Esophagus squamous epithelium (tissue), 5 donors: Measurements from ENCODE around the gene DCTN1. TPM values are rescaled to one million over a fixed set of nuclear protein-coding genes. Genes with fewer than 3 reads are reported as not detected.

Source experiments
- DNase-seq: peaks from one replicate; lab custom pipeline; 2025; lab: John Stamatoyannopoulos, UW
- H3K27ac ChIP-seq, 4 donors: fragments of 200-600 bp; sonication (generic); one replicate each; pipeline ENCODE4 v1.5.1; 2016 to 2019; ENCODE audit warnings: mild to moderate bottlenecking in 1 of 4
- H3K27me3 ChIP-seq, 4 donors: fragments of 200-600 bp; sonication (generic); 1 replicate in 3 of 4; 2 replicates in 1 of 4; pipeline versions ENCODE4 v1.5.1 to v1.6.0; 2017 to 2021; ENCODE audit warnings: antibody characterized with exemption in 1 of 4
- H3K36me3 ChIP-seq, 3 donors: fragments of 200-600 bp; sonication (generic); one replicate each; pipeline ENCODE4 v1.5.1; 2016 to 2019
- H3K4me1 ChIP-seq, 3 donors: fragments of 200-600 bp; sonication (generic); one replicate each; pipeline ENCODE4 v1.5.1; 2017 to 2019
- H3K4me3 ChIP-seq, 4 donors: fragments of 200-600 bp; sonication (generic); 1 replicate in 3 of 4; 2 replicates in 1 of 4; pipeline ENCODE4 v1.5.1; 2016 to 2019; ENCODE audit warnings: mild to moderate bottlenecking in 2 of 4, moderate library complexity in 1 of 4
- H3K9me3 ChIP-seq, 3 donors: fragments of 200-600 bp; sonication (generic); one replicate each; pipeline ENCODE4 v1.5.1; 2016 to 2019
- POLR2A ChIP-seq, 4 donors: fragments of 450-650 bp; IDR thresholded peaks; one replicate each; pipeline ENCODE4 v1.6.1; 2017; ENCODE audit warnings: antibody characterized with exemption in 4 of 4, mild to moderate bottlenecking in 4 of 4, moderate library complexity in 3 of 4
- WGBS, 2 donors: methylation state at CpG; one replicate each; pipeline ENCODE4 v1.1.5; 2018; 5-methylcytosine and 5-hydroxymethylcytosine counted together
- intact Hi-C: fragments of 100-400 bp; cut with DNase I; formaldehyde crosslinking; loops from one replicate; pipeline ENCODE4 v1.15.0; 2022
- total RNA-seq, 4 donors: library from RNA; depleted of rRNA; stranded (reverse); fragments of >200 nt; gene quantifications; one replicate each; pipeline ENCODE4 v1.1.0, GENCODE V29; 2016
- TF ChIP-seq, protein P1 (sequence below), 6 experiments: fragments of 450-650 bp in 4 of 6; fragments of 200-600 bp in 2 of 6; sonication (generic) in 2 of 6; IDR thresholded peaks; one replicate each; pipeline ENCODE4 v1.5.1; 2016 to 2019; ENCODE audit warnings: antibody characterized with exemption in 6 of 6, mild to moderate bottlenecking in 4 of 6, moderate library complexity in 4 of 6
- donor health status: DM: yes; HTN: yes; CAD: no.

DCTN1 gene
- total RNA-seq, 4 donors from 2014 or later = 67.1 to 80.1 (median 75.0) TPM

DNA sequence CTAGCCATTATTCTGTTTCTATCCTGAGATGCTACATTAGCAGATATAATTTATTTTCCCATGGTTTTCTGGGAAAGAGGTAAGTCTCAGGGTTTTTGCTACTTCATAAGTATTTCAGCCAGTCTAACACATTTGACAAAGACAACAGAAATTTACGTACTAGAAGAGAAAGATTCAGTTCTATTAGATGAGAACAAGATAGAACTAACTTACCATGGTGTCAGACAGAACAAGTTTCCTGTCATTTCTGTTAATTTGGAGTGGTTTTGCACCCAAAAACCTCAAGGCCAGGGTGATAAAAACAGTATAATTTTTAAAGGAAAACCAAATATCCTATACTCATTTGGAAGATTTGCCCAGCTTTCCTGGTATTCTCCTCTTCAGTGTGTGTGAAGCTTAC is 52.5 kb downstream of the DCTN1 start:
- no peak for DNase-seq
- intact Hi-C loops = no loop called here
- no peaks in the 10 kb centered on the region for H3K4me1 ChIP-seq
- H3K9me3 ChIP-seq = no peaks in the 10 kb centered on the region
- no peak overlapping the region for H3K27ac ChIP-seq
- no peak overlapping the region for H3K4me3 ChIP-seq
- H3K36me3 ChIP-seq = peaks cover 0 to 30% (median 0%) of the 10 kb centered on the region in 3 donors
- TF ChIP-seq, protein P1, sequence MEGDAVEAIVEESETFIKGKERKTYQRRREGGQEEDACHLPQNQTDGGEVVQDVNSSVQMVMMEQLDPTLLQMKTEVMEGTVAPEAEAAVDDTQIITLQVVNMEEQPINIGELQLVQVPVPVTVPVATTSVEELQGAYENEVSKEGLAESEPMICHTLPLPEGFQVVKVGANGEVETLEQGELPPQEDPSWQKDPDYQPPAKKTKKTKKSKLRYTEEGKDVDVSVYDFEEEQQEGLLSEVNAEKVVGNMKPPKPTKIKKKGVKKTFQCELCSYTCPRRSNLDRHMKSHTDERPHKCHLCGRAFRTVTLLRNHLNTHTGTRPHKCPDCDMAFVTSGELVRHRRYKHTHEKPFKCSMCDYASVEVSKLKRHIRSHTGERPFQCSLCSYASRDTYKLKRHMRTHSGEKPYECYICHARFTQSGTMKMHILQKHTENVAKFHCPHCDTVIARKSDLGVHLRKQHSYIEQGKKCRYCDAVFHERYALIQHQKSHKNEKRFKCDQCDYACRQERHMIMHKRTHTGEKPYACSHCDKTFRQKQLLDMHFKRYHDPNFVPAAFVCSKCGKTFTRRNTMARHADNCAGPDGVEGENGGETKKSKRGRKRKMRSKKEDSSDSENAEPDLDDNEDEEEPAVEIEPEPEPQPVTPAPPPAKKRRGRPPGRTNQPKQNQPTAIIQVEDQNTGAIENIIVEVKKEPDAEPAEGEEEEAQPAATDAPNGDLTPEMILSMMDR (IDR thresholded peaks at IDR 0.05) = no peak
- no peak for TF ChIP-seq POLR2A (IDR thresholded peaks at IDR 0.05)
- WGBS, 2 donors = 85 to 90% methylated on average over 1 of the region's 1 CpG
- H3K27me3 ChIP-seq = no peaks in the 10 kb centered on the region

DNA sequence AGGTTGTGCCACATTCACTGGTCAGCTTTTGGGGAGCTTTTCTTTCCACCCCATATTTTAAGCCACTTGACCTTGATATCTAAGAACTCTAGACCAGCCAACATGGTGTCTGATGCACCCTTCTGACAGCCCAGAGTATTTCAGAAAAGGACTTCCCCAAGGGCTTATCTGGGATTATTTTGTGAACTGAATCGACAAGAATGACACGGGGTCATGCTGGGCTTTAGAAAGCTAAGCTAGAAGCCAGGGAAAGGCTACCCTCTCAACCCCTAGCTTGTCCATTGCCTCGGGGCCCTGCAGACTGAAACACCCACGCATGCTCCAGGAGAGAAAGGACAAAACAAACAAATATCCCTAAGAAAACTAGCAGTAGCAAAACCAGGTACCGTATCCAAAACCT is 52.9 kb downstream of the DCTN1 start:
- H3K36me3 ChIP-seq = peaks cover 0 to 26% (median 0%) of the 10 kb centered on the region in 3 donors
- no peaks in the 10 kb centered on the region for H3K27me3 ChIP-seq
- intact Hi-C loops = no loop called here
- TF ChIP-seq POLR2A (IDR thresholded peaks at IDR 0.05) = no peak
- TF ChIP-seq, protein P1 (IDR thresholded peaks at IDR 0.05) = no peak
- no peak for DNase-seq
- WGBS, 2 donors = 76 to 81% methylated on average over 5 of the region's 5 CpGs
- H3K4me1 ChIP-seq = no peaks in the 10 kb centered on the region
- H3K9me3 ChIP-seq = no peaks in the 10 kb centered on the region
- H3K27ac ChIP-seq = no peak overlapping the region
- no peak overlapping the region for H3K4me3 ChIP-seq

DNA sequence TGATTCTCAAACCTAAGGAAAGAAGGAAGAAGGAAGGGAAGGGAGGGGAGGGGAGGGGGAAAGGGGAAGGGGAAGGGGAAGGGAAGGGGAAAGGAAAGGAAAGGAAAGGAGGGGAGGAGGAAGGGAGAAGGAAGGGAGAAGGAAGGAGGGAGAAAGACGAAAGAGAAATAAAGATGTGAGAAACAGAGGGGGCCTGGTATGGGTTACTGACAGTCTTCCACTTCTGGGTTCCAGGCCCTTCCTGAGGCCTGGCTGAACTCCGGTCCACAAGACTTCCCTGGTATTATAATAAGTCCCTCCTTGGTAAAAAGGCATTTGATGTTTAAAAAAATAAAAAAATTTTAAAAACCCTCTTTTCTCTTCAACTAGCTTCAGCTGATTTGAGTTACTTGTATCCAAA is 54.3 kb downstream of the DCTN1 start:
- intact Hi-C loops = no loop called here
- DNase-seq = no peak
- no peak for TF ChIP-seq POLR2A (IDR thresholded peaks at IDR 0.05)
- TF ChIP-seq, protein P1 (IDR thresholded peaks at IDR 0.05) = no peak
- H3K9me3 ChIP-seq = no peaks in the 10 kb centered on the region
- H3K27ac ChIP-seq = no peak overlapping the region
- H3K4me1 ChIP-seq = no peaks in the 10 kb centered on the region
- H3K36me3 ChIP-seq = peaks cover 0 to 15% (median 0%) of the 10 kb centered on the region in 3 donors
- no peaks in the 10 kb centered on the region for H3K27me3 ChIP-seq
- 77 to 83% methylated on average over 2 of the region's 2 CpGs for WGBS, 2 donors
- no peak overlapping the region for H3K4me3 ChIP-seq

DNA sequence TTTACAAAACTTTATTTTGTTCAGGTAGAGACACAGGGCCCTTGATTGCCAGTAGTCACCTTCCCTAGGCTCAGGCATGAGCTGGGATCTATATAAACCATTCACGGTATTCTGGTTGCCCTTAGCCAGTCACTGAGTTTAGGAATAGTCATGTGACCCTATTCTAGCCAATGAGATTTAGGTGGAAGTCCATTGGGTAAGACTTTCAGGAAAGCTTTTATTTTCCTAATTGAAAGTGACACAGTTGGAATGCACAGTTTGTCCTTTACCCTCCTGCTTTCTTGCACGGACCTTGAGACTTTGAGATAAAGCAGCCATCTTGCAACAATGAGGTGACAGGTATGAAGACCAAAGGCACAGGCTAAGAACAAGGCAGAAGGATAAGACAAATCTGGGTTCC is 58.4 kb downstream of the DCTN1 start:
- Histone ChIP-seq H3K36me3 (no peaks in the 10 kb centered on the region), H3K27ac (no peak overlapping the region), H3K27me3 (no peaks in the 10 kb centered on the region), H3K4me3 (no peak overlapping the region), H3K4me1 (no peaks in the 10 kb centered on the region), H3K9me3 (no peaks in the 10 kb centered on the region)
- TF ChIP-seq POLR2A (IDR thresholded peaks at IDR 0.05) = no peak
- TF ChIP-seq, protein P1 (IDR thresholded peaks at IDR 0.05) = no peak
- intact Hi-C loops = no loop called here
- 100% methylated on average over 2 of the region's 2 CpGs for WGBS, 2 donors
- no peak for DNase-seq

DNA sequence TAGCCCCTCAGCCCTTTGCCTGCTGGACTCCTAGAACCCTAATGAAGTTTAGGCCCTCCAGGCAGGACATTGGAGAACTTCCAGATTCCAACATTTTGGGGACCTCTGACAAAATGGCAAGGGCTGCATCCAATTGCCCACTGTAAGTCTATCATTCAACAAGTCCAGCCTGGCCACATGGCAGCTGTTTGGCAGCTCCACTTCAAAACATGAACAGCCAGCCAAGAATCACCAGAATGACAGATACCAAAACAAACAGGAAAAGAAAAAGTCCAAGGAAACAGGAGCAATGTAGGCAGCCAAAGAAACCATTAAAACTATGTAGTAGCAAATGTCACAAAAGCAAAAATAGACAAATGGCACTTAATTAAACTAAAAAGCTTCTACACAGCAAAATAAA is 62.4 kb downstream of the DCTN1 start:
- no peaks in the 10 kb centered on the region for H3K9me3 ChIP-seq
- intact Hi-C loops = no loop called here
- DNase-seq = no peak

More for the DNA sequence above, 62.4 kb downstream of the DCTN1 start:
- H3K27ac ChIP-seq = no peak overlapping the region
- H3K4me3 ChIP-seq = no peak overlapping the region
- no peak for TF ChIP-seq POLR2A (IDR thresholded peaks at IDR 0.05)
- TF ChIP-seq, protein P1 (IDR thresholded peaks at IDR 0.05) = no peak
- no peaks in the 10 kb centered on the region for H3K4me1 ChIP-seq
- no peaks in the 10 kb centered on the region for H3K27me3 ChIP-seq
- peaks cover 0 to 13% (median 0%) of the 10 kb centered on the region in 3 donors for H3K36me3 ChIP-seq
